ENCODE results near the gene MAP2K1.

- TF ChIP-seq, protein P1, sequence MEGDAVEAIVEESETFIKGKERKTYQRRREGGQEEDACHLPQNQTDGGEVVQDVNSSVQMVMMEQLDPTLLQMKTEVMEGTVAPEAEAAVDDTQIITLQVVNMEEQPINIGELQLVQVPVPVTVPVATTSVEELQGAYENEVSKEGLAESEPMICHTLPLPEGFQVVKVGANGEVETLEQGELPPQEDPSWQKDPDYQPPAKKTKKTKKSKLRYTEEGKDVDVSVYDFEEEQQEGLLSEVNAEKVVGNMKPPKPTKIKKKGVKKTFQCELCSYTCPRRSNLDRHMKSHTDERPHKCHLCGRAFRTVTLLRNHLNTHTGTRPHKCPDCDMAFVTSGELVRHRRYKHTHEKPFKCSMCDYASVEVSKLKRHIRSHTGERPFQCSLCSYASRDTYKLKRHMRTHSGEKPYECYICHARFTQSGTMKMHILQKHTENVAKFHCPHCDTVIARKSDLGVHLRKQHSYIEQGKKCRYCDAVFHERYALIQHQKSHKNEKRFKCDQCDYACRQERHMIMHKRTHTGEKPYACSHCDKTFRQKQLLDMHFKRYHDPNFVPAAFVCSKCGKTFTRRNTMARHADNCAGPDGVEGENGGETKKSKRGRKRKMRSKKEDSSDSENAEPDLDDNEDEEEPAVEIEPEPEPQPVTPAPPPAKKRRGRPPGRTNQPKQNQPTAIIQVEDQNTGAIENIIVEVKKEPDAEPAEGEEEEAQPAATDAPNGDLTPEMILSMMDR (IDR thresholded peaks at IDR 0.05; ENCODE audit: low read depth, low read length, poor library complexity, severe bottlenecking) = no peak
- no peak for TF ChIP-seq EZH2phosphoT487 (IDR thresholded peaks at IDR 0.05; ENCODE audit: borderline replicate concordance, low read length)
Measured at GRCh38 chr15:66452971-66453580, 66.4 kb downstream of the MAP2K1 start.
